GM18505 (cell line): ENCODE data around the gene LRRC37B.
"Not testable (repeated sequence)": the region's sequence is repeated elsewhere in the genome, so short reads cannot be mapped to it uniquely, and the experiment has no call there.

ENCODE experiments used
- ATAC-seq: cut with Tn5 transposase; IDR thresholded peaks from one replicate; pipeline ENCODE4 v1.9.1; 2021; ENCODE audit not compliant: unreplicated experiment
- POLR2A ChIP-seq: IDR thresholded peaks from 4 replicates; pipeline ENCODE4 v1.6.1; 2011; ENCODE audit warnings: borderline replicate concordance; ENCODE audit not compliant: insufficient read depth, insufficient read length; ENCODE audit errors: extremely low read depth

Gene LRRC37B

DNA sequence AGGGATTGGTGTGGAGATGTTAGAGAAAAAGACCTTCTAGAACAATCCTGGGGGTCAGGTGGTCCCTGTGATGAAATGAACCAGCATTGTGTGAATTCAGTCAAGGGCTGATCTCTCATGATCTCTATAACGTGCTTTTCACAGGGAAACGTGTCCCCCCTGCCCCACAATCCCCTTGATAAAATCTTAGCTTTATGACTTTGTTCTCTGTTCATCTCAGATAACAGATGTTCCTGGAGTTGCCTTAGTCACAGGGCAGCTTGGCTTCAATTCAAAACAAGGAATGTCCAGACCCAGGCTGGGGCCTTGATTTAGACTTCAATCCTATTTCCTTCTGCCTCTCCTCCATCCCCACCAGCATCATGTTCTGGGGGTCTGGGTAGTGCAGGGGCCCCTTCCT lies 61.9 kb downstream of the LRRC37B start:
- not testable (repeated sequence) for ATAC-seq

DNA sequence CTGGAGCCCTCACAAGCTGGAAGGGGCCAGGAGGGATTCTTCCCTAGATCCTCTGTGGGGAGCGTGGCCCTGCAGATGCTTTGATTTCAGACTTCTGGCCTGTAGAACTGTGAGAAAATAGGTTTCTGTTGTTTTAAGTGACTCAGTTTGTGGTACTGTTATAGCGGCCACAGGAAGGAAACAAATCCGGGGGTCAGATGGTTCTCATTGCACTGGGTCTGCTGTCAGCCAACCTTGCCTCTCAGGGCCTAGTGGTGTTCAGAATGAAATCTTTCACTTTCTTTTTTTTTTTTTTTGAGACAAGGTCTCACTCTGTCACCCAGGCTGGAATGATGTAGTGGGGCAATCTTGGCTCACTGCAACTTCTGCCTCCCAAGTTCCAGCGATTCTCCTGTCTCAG lies 64.8 kb downstream of the LRRC37B start:
- not testable (repeated sequence) for ATAC-seq

DNA sequence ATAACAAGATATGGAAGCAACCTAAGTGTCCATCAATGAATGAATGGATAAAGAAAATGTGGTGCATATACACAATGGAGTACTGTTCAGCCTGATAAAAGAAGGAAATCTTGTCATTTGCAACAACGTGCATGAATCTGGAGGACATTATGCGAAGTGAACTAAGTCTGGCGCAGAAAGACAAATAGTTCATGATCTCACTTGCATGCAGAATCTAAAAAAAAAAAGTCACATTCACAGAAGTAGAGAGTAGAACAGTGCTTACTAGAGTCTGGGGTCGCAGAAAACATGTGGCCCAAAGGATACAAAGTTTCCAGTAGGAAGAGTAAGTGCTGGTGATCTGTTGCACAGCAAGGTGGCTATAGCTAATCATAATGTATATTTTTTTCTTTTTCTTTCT lies 65.9 kb downstream of the LRRC37B start:
- not testable (repeated sequence) for ATAC-seq

GRCh38 chr17:32079753-32080152 lies 72.6 kb downstream of the LRRC37B start:
- ATAC-seq: not testable (repeated sequence)

DNA sequence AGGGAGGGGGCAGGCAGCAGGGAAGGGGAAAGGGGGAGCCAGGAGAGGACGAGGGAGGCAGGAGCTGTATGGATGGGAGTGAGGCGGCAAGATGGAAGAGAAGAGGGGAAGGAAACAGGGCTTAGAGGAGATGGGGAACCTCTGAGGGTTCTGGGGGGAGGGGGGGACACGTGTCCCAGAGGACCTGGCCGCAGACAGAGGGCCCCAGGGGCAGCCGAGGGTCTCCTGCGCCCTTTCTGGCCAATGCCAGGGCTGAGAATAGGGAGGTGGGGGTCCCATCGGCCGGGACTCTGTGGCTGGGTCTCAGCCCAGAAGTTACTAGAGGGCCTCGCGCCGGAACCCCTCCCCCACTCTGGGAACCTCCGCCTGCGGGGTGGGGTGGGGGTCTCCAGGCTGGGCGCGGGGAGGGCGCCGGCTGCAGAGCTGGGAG lies 76.4 kb downstream of the LRRC37B start:
- not testable (repeated sequence) for ATAC-seq

DNA sequence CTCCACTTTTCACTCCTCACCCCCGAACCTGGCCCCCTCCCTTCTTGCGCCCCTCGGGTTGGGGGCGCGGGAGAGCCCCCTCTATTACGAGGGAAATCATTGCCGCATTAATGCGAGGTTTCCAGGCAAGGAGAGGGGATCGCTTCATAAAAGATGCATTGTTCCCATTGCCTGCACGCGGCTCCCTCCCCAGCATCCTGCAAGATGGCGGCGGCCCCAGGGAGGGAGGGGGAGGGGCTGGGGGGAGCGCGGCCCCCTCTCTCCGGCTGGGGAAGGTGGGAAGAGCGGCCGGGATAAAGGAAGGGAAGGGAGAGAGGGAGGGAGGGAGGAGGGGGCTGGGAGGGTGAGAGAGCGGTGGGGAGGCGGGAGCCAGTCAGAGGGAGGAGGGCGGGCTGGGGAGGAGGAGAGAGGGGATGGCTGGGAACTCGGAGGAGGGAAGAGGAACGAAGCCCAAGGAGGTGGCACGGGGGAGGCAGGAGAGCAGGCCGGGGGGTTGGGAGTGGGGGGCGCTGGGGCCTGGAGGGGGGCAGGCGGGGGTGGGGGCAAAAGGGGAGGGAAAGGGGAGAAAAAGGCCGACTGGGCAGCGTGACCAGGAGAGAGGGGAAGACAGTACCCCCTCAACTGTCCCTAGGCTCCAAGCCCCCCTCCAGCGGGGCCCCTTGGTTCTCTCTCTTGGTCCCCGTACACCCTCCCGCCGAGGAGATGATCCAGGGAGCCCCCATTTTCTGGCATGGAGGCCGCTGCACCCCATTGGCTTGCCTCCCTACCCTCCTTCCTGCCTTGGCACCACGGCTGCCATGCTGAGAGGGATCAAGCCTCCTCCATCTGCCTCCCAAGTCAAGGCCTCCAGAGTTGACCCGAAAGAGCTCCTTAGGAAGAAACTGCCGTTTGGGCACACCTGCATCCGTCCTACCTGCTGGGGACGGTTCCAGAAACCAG lies 77.1 kb downstream of the LRRC37B start:
- ATAC-seq: not testable (repeated sequence)

DNA sequence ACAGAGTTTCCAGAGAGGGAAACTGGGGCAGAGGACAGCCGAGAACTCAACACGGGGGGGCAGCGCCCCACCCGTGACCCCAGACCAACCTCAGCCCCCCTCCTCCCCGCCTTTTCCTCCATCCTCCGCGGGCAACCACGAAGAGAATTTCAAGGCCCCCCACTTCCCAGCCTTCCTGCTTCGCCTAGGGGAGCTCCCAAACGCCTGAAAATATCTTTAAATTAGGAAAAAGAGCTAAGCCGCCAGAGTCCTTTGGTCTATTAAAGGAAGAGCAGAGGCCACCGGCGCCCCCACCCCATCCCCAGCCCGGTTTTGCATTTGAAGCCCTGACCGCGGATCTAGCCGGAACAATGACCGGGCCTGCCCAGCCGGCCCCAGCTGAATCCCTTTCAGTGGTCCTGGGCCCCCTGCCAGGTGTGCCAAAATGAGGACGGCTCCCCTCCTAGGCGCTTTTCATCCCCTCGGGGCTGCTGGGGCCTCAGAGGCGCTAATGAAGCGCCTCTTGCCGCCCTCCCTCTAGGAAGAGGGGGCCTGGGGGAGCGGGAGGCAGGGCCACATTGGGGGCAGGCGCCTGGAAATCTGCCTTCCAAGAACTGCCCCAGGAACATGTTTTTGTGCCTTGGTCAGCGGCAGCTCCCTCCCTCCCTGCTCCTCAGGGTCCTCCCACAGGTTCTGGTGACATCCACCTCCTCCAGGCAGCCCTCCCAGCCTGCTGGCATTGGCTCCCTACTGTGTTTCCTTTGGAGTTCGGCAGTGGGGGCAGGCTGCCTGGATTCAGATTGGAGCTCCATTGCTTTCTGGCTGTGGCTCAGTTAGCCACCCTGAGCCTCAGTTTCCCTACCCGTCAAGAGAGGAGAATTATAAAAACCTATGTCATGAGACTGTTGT lies 78.0 kb downstream of the LRRC37B start:
- not testable (repeated sequence) for ATAC-seq

- ATAC-seq: not testable (repeated sequence)
These were observed 79.7 kb downstream of the LRRC37B start for GRCh38 chr17:32086833-32087232.

GRCh38 chr17:32092062-32092461 lies 84.9 kb downstream of the LRRC37B start:
- not testable (repeated sequence) for ATAC-seq

GRCh38 chr17:32099686-32100085 lies 92.5 kb downstream of the LRRC37B start:
- ATAC-seq: no peak
- TF ChIP-seq POLR2A: no peak

GRCh38 chr17:32100323-32100722 lies 93.1 kb downstream of the LRRC37B start:
- ATAC-seq: not testable (repeated sequence)

- TF ChIP-seq POLR2A: no peak
- no peak for ATAC-seq
These were observed 93.9 kb downstream of the LRRC37B start for GRCh38 chr17:32100971-32101631.

- no peak for ATAC-seq
- no peak for TF ChIP-seq POLR2A
These were observed 95.0 kb downstream of the LRRC37B start for GRCh38 chr17:32102172-32102571.

DNA sequence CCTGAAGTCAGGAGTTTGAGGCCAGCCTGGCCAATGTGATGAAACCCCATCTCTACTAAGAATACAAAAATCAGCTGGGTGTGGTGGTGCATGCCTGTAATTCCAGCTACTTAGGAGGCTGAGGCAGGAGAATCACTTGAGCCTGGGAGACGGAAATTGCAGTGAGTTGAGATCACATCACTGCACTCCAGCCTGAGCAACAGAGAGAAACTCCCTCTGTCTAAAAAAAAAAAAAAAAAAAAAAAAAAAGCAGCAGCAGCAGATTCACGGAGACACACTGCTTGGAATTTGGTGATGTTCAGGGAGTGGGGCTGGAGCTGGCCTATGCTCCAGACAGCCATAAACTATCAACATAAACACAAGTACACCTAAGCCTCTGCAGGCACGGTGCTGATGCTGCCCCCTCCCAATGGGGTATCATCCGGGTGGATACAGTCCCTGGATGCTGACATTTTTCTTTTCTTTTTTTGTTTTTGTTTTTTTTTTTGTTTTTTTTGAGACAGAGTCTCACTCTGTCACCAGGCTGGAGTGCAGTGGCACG lies 95.5 kb downstream of the LRRC37B start:
- TF ChIP-seq POLR2A: no peak

More for the DNA sequence above, 95.5 kb downstream of the LRRC37B start:
- ATAC-seq: no peak
